Activated CD4-positive, alpha-beta T cell treated with anti-CD3 and anti-CD28 coated beads, Interleukin-2, Interleukin-4, amounts not matched to agents 100 ng/mL and 50 ng/mL, durations not matched to agents 16 hours and 8 hours (primary cell): ENCODE data around the gene FMN1.

Experiments used
- DNase-seq: peaks from one replicate; pipeline ENCODE4 v3.0.0-alpha.2; 2020; ENCODE audit warnings: low spot score

The FMN1 gene

DNA sequence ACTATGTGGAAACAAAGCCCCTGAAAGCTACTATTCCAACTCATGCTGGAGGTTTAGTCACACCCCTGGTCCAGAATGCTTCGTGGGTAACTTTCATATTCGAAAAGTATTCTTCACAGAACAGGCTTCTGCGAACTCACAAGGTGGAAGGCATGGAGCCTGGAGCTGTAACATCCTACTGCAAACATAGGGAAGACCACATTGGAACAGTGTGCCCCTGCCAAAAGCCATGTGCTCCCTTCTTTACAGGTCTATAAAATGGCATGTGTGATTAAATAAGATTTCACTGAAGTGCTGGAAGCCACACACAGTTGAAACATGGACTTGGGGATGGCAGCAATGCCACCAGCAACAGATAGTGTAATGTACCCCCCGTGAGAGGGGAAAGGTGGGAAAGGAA lies 370.8 kb downstream of the FMN1 start:
- no peak for DNase-seq

DNA sequence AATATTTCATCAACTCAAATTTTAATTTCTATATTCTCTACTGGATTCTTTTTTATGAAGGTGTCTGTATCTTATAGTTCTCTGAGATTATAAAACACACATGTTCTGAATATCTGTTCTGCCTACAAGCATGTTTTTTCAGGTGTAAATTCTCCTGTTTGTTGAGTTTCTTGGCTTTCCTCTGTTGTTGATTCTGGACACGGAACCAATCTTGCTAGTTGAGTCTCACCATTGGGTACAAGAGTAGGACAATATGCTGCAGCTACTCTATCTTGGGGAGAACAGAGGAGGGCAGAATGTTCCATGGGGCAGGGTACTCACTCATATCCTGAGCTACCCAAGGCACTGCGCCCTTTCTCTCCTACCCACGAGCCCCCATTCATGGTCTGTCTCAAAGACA lies 371.8 kb downstream of the FMN1 start:
- DNase-seq = no peak

DNA sequence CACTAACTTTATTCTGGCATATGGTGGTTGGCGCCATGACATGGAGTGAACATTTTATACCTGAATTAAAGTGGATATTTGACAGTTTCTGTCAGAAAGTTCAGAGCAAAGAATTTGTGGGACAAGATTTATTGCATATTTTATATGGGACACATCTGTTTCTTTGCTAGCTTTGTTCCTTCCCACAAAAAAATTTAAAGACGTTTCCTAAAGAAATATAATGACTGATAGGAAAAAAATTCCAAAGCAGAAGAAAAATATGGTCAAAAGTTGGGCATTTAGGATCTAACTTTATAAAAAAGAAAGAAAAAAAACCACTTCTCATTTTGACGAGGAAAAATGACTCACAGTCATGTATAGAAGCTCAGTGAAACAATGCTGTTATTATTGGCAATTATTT lies 375.1 kb downstream of the FMN1 start:
- no peak for DNase-seq

- no peak for DNase-seq
Observed at GRCh38 chr15:32818758-32819447, 375.6 kb downstream of the FMN1 start.

GRCh38 chr15:32817577-32817976 lies 376.9 kb downstream of the FMN1 start:
- no peak for DNase-seq

DNA sequence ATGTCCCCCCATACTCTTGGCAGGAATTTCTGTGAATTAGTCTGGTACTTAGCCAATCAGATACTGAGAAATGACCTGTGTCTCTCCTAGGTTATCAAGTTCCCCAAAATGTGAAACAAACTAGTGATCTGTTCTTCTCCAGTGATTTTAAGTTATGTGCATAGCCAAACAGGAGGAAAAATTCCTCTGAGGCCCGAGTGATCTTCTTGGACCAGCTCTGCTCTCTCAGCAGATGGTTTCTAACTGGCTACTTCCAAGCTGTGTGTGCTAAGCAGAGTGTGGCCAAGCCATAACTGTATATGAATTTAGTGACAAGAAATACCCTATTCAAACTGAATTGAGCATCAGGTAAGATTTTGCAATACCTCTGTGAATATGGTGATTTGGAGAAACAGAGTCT lies 387.2 kb downstream of the FMN1 start:
- no peak for DNase-seq

- DNase-seq = no peak
Observed at GRCh38 chr15:32803631-32804030, 390.9 kb downstream of the FMN1 start.

DNA sequence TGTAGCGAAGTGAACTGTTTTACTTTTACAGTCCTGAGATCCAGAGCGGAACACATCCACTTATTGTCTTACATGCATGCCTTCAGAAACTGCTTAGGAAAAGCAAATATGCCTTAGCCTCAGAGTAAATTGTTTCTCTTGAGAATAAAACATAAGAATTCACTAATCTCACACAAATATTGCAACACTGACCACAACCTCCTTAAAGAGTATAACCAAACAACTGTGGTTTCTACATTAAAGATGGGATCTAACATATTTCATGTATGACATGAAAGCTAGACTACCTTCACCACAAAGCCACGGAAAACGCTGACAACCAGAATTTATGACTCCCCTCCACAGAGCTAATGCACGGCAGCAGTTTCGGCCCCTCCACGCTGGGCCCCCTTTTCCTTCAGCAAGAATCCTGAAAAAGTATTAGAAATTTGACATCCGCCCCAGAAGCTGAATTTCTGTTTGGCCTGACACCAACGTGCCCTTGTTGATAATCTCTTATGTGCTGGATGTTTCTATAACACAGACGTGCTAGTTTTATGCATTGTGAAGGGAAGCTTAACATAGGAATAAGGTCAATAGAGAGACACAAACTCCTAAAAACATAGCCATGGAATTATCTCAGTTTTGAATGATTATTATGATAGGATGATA lies 392.1 kb downstream of the FMN1 start:
- peak; percentile 20 for DNase-seq

DNA sequence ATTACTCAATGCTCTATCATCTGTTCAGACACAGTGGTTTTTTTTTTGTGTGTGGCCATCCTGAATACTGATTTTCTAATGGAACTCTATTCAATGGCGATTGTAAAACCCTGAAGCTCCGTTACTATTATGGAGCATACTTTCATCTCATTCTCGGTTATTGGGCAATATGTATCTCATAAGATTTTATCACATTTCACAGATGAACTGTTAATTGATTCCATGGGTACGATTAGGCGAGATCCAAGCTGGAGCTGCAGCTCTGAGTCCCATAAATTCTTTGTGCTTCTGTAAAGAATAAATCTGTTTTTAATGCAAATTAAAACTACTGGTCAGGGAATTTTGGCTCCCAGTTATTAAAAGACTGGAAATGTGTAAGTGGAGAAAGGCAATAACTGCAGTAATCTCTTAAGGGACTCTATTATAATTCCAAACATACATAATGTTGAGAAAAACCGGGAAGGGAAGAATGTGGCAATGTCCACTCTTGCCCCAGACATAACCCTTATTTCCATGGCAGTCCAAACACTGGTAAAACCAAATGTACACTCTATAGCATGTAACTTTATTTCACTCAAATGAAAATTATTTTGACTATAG lies 394.5 kb downstream of the FMN1 start:
- DNase-seq = no peak

GRCh38 chr15:32796856-32797255 lies 397.7 kb downstream of the FMN1 start:
- no peak for DNase-seq

- DNase-seq = no peak
Observed at GRCh38 chr15:32794973-32795372, 399.5 kb downstream of the FMN1 start.

GRCh38 chr15:32792436-32792835 lies 402.1 kb downstream of the FMN1 start:
- DNase-seq = no peak

DNA sequence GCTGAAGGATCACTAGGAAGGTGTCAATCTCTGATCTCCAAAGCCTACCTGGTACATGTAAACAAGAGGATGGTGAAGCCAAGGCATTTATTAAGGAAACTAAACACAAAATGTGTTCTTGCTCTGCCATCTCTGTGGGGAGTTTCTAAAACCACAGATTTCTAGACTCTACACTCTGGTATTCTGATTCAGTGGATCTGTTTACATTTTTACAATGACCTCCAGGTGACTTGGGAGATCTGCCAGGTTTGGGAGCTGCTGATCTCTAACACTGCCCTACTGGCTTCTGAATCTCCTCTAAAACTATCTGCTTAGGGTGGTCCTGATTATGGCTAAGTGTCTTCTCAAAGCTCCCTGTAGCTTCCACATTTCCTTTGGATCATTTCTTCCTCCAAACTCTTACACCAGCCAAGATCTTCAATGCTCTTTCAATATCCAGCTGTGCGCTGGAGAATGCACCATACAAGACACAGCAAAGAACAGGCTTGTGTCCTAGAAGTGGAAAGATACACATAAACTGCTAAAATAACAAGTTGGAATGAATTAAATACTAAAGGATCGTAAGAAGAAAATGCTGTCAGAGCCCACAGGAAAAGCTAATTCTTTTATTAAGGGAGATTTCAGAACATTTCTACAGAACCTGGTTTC lies 404.0 kb downstream of the FMN1 start:
- DNase-seq = no peak

GRCh38 chr15:32787949-32788348 lies 406.6 kb downstream of the FMN1 start:
- no peak for DNase-seq

- DNase-seq = no peak
Observed at GRCh38 chr15:32786906-32787305, 407.6 kb downstream of the FMN1 start.

DNA sequence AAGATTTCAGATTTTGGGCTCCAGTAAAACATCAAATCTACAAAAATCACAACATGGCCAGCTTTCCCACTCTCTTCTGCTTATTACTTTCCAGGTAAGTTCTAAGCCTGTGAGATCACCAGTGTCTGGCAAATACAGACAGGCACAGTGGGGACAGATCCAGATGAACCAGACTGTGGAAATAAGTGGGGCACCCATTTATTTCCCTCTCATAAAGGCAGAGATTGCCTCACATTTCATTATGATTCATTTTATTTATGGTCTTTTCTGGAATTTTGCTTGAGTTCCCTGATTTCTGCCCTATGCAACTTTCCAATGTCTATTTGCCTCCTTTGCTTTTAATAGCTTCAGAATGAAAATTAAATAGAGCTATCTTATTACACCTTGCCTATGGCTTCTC lies 409.9 kb downstream of the FMN1 start:
- DNase-seq = no peak

DNA sequence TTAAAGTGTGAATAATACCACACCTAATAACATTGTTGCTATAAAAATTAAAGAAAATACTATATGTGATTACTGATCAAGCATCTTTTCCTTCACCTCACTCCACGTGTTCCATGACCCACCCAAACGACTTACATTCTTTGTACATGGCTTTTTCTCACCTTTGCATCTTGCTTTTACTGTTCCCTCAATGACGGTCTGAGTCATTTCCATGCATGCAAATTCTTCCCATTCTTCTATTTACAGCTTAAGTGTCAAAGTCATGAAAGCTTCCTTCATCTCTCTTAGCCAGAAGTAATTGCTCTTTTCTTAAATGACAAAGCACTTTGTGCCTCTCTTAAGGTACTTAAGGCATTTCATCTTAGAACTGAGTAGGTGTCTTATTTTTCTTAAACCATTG lies 412.7 kb downstream of the FMN1 start:
- no peak for DNase-seq

- no peak for DNase-seq
Observed at GRCh38 chr15:32778391-32779176, 415.9 kb downstream of the FMN1 start.

GRCh38 chr15:32775103-32775502 lies 419.4 kb downstream of the FMN1 start:
- DNase-seq = no peak

DNA sequence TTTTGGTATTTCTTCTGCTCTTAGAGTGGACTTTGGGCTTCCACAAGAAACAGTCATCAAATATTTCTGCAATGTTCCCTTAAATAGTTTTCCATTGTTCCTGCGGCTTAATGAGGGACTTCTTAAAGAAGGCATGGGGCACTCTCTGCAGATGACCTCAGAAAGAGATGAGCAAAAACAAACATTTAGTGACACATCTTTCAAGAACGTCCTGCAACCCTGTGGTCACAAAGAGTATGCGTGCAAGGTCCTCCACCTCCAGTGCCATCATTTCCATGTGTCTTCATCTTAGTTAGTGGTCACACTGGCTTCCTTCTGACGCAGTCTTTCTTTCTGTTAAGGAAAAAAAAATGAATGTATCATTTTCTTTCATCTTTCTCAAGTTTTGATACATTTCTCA lies 420.5 kb downstream of the FMN1 start:
- no peak for DNase-seq

- no peak for DNase-seq
Observed at GRCh38 chr15:32767236-32767635, 427.3 kb downstream of the FMN1 start.

GRCh38 chr15:32766101-32766500 lies 428.4 kb downstream of the FMN1 start:
- DNase-seq = no peak
